GM18517 (cell line): ENCODE measurements around the gene PICALM.

ENCODE experiments used
- ATAC-seq: cut with Tn5 transposase; IDR thresholded peaks from one replicate; pipeline ENCODE4 v1.9.1; 2021; ENCODE audit warnings: mild to moderate bottlenecking, moderate library complexity; ENCODE audit not compliant: unreplicated experiment

Gene PICALM

DNA sequence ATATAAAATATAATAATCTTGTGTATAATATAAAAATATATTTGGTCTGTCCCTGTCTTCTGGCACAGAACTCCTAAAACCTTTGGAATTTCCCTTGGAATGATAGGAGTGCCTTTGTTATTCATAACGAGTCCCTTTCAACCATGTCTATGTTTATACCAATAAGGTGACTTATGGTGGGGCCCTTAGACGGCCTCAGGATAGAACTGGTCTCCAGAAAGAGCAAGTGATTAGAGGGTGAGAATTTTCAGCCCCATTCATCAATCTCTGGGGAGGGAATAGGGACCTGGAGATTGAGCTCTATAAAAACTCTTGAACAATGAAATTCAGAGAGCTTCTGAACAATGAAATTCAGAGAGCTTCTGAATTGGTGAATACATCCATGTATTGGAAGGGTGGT lies 18.4 kb upstream of the PICALM start:
- ATAC-seq = no peak

DNA sequence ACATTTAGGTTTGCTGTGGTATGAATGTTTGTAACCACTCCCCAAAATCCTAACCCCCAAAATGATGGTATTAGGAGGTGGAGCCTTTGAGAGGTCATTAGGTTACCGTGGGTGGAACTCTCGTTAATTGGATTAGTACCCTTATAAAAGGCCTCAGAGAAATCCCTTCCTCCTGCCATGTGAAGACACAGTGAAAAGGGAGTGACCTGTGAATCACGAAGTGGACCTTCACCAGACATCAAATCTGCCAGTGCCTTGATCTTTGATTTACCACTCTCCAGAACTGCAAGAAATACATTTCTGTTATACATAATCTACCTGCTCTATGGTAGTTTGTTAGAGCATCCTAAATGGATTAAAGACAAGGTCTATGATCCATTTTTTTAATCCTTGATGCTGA lies 12.6 kb upstream of the PICALM start:
- no peak for ATAC-seq

DNA sequence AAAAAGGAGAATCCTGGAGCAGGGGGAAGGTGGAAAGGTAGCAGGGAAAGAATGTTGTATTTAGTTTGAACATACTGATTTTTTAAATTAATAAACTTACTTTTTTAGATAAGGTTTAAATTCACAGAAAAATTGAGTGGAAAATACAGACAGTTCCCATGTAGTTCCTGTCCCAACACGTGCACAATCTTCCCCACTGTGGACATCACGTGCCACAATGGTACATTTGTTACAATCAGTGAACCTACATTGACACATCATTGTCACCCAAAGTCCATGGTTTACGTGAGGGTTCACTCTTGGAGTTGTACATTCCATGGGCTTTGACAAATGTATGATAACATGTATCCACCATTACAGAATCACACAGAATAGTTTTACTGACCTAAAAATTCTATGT lies 10.5 kb upstream of the PICALM start:
- no peak for ATAC-seq

DNA sequence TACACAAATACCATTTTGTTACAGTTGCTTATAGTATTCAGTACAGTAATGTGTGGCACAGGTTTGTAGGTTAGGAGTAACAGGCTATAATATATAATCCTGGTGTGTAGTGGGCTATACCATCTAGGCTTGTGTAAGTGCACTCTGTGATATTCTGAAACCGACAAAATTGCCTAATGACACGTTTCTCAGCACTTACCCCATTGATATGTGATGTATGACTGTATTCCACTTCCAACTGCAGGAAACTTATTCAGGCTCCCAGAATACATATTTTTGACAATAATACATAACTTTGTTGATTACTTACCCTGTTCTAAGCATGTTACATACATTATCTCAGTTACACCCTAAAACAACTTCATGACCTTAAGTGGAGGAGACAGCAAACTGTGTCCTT lies 5.1 kb upstream of the PICALM start:
- ATAC-seq = no peak

DNA sequence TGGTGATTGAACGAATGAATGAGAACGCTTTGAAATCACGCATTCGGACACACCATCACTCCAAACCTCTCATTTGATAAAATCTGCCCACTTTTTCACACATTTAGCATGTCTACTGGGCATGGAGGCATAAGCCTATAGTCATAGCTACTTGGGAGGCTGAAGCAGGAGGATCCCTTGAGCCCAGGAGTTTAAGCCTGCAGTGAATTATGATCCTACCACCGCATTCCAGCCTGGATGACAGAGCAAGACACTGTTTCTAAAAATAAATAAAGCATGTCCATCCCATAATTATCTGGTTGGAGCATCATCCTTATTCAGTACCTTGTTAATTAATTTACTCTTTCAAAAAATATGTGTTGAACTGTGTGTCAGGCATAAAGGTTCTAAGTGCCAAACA lies 3.3 kb upstream of the PICALM start:
- no peak for ATAC-seq

DNA sequence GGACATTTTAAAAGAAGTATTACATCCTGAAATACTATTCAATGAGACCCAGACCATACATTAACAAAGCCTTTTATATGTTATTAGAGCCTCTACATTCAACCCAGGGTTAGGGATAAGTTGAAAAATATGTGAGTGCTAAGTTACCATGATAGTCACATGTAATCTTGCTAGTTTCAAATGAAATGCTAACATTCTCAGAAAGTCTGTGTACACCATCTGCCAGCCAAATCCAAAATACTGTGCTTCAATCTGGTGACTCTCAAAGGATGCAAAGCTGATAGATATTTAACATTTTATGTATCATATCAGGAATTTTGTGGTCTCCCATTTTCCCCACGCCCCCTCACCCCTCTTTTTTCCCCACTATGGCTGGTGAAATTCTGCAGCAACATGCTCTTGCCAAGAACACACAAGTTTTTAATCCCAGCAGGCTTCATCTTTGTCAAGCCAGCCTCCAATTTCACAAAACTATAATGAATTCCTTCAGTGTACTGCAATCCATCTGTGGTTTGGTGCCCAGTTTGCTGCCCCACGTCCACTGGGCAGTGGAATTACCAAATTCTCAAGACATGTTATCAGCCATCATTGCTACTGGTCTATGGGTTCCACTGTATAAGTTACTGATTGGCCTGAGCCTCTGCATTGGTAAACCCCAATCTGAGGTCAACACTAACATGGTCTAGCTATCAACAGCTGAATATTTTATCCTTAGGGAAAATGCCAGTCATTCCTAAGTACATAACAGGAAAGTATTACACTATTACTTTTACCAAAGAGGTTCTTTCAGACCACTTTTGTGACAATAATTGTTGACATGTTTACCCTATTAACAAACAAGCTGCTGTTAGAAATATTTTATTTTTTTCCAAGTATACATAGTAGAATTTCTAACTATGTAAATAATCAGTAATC lies 1.5 kb upstream of the PICALM start:
- ATAC-seq = no peak

DNA sequence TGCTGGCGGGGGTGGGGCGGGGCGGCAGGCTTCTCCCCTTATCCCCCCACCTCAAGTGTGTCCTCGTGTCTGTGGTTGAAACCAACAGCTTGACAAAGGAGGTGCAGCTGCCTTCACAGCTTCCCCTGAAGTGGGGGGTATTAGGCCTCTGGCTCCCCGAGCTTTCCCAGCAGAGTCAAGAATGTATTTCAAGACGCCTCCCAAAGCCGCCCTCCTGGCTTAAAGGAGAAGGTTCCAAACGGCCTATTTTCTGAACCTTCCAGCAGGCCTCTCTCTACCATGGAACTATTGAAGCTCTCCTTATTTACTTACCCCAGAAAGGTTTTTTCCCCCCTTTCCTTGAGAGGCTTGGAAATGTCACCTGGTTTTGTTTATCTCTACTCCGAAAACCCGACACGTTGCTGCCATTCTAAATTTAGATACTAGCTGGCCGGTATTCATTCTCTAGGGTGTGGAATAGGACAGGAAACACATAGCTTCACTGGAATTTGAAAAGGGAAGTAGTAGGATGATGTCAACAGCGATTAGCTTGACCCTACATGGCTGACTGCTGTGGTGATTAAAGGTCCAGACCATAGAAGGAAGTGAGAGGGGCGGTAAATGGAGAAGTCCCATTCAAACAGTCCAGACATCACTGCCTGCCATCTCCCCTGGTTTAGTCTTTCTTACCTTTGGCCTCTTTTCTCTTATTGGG lies 671 bp upstream of the PICALM start:
- ATAC-seq = peak; percentile 61

DNA sequence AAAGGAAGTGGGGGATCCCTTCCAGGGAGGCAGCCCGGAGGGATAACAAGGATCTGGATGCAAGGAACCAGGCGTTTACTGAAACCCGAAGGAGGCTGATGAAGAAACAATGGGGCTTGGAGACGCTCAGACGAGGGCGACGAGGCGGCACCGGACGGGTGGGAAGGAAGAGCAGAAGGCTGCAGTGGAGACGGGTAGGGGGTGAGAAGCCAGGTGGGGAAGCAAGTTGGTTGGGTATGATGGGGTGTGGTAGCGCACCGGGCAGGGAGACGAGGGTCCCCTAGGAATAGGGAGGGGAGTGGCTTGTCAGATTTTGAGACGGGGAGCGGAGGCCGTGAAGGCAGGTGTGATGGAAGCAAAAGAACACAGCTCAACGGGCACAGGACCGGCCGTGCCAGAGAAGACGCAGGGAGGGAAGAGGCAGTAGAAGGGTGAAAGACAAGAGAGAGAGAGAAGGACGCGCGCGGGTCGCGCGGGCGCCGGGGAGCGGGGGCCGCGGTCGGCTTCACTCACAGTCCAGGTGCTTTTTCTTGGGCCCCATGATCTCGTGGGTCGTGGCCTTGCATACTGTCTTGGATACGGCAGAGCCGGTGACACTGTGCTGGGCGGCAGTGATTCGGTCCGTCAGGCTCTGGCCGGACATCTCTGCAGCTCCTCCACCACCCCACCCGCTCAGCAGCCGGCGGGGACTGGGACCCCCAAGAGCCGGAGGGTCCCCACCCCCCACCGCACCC lies 579 bp downstream of the PICALM start:
- ATAC-seq = peak; percentile 8

DNA sequence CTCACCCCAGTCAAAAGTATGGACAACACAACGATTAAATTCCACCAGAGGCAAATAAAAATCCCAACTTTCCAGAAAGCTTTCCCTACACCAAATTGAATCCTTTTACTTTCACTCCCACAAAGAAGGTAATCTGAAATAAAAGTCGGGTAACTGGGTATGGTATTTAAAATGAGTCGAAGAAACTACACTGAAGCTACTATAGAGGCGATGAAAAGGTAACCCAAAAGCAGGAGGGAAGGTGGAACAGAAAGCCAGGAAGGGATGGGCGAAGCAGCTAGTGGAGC lies 1.1 kb downstream of the PICALM start:
- no peak for ATAC-seq

DNA sequence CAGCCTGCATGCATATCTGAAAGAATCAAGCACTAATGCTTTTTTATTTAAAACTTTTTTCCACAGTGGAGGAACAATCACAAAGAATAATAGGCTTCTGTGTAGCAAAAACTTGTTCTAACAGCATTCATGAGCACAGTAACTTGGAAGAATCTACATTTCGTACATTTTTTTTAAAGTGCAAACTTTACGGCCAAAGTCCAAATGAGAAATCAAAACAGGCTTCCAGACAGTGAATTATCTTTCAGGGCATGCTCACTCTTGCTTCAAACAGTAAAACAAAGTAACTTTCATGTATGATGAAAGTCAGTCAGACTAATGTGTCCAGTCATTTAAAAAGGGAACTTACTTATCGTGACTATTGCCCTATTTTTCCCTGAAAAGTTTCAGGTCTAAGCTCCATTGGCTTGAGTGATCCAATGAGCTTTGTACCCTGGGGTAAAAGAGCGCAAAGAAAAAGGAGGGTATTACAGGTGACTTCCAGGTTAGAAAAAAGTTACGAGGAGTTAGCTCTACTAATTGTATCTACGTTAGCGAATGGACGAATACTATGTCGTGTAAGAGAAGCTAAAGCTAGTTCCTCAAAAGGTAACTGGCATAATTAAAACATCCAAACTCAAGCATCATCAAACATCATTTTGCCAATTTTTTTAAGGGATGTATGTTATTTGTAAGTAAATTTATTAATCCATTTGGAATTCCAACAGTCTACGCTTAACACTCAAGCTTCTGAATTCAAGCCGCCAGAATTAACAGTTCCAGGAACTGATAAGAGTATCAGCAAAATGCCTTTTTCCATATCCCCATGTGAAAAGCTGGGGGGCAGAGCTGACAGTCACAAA lies 1.7 kb downstream of the PICALM start:
- no peak for ATAC-seq

DNA sequence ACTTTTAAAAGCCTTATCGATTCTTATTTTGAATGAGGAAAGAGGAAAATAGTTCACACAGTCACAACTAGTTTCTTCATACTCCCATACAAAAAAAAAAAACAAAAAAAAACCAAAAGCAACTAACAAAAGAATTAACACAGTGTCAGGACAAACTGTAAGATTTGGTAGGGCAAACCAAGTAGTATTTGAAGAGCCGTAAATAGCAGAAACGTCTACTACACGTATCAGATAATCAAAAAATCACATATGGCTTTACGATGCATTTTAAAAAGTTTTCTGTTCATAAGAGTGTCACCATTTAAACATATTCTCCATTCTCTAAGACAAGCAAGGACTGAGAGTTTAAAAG lies 2.3 kb downstream of the PICALM start:
- ATAC-seq = no peak

DNA sequence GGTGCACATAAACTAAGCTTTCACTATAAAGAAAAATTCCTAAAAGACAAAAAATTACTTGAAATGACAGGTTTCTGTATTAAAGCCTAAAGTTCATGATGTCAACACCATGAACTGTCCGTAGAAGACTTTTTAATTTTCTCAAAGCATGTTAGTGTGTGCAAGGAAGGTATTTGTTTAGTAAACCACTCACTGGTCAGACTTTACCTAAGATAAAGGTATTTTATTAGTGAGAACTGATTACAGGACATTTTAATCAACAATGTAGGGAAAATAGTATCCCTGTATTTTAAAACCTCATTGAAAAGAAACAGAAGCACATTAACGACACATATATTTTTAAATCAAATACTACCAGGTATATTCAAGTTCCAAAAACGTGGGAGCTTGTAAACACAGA lies 2.9 kb downstream of the PICALM start:
- no peak for ATAC-seq

DNA sequence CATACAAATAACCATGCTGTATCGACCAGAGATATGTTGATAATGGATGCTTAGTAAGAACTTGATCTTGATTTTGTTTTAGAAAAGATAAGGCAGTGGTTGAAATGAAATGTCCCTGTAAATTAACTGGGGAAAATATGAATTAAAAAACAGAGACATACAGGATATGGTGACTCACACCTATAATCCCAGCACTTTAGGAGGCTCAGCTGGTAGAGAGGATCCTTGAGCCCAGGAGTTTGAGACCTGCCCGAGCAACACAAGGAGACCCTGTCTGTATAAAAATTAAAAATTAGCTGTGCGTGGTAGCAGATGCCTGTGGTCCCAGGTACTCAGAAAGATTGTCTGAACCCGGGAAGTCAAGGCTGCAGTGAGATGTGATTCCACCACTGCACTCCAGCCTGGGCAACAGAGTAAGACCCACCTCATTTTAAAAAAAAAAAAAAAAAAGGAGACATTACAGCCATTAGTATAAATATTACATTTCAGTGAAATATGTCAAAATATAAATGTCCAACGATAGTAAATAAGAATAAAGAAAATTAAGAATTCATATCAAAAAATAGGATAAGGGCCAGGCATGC lies 4.6 kb downstream of the PICALM start:
- no peak for ATAC-seq

DNA sequence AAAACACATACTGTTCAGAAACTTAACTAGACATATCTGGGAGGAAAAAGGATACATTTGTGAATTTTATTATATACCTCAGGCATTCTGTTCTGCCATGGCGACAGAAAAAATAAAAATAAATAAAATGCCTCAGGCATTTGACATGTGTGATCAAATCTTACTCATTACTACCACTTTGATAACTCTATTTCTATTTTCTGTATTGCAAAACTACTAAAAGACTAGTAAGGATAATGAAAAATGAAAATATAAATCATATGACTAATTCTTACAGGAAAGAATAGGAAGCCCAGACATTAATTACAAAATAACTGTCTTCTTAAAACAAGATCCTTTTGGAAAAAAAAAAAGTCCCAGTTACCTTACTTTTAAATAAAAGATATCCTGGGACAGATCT lies 5.3 kb downstream of the PICALM start:
- no peak for ATAC-seq

DNA sequence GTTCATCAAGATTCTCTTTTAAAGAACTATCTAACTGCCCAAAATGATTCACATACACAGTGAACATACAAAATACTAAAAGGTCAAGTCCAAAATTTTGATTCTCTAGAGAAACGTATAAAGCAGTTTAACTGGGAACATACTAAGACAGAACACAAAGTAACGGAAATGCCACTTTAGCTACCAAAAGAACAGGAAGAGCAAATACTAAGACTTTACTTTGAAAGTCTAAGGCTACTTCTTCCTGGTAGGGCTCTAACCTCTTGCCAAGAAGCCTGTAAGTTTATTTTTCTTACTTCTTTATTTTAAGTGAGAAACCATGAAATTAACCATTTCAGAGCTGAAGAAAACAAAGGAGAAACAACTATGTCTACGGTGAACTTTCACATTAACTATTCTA lies 6.2 kb downstream of the PICALM start:
- no peak for ATAC-seq

DNA sequence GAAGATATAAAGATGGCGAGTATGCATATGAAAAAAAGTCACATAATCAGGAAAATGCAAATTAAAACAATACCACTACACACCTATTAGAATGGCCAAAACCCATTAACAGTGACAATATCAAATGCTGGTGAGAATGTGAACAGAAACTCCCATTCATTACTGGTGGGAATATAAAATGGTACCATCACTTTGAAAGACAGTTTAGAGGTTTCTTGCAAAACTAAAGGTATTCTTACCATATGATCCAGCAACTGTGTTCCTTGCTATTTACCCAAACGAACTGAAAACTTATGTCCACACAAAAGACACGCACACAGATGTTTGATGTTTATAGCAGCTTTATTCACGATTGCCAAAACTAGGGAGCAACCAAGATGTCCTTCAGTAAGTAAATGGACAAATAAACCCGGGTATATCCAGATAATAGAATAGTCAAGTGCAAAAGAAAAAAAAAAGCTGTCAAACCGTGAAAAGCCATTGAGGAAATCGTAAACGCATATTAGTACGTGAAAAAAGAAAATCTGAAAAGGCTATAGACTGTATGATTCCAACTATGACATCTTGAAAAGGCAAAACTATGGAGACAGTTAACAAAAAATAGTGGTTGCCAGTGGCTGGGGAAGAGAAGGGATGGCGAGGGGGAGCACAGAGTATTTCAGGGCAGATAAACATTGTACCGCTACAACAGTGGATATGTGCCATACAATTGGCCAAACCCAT lies 7.2 kb downstream of the PICALM start:
- ATAC-seq = no peak

DNA sequence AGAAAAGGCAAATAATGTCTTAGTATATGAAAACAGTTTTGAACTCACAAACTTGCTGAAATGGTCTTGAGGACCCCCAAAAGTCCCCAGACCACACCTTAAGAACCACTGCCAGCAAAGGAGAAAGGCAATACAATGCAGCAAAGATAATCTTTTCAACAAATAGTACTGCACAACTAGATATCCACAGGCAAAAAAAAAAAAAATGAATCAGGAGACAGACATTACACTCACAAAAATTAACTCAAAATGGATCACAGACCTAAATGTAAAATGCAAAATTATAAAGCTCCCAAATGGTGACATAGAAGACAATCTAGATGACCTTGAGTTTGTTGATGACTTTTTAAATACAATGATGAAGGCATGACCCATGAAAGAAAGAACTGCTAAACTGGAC lies 8.3 kb downstream of the PICALM start:
- ATAC-seq = no peak

DNA sequence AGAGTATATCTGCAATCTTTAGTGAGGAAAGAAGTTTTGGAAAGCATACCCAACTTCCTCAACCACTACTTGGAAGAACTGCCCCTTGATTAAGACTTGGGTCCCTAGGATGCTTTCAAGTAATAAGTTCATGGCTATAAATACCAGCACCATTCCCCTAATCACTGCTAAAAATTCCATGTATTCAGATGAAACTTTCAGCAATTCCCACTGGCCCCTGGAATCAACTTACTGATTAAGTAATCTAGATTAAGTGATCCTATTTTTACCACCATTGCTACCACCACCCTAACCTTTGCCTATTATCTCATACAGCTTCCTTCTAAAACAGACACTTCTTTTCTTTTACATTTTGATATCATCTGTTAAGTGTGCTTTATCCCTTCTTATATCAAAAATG lies 10.5 kb downstream of the PICALM start:
- ATAC-seq = no peak

DNA sequence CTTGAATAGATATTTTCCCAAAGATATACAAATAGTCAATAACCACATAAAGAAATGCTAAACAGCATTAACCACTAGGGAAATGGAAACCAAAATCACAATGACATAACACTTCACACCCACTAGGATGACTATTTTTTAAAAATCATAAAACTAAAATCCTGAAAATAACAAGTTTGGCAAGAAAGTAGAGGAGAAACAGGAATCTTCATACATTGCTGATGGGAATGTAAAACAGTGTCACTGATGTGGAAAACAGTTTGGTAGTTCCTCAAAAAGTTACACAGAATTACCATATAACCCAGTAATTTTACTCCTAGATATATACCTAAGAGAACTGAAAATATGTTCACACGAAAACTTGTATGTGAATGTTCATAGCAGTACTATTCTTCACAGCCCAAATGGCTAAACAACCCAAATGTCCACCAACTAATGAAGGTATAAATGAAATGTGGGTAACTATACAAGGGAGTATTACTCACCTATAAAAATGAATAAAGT lies 12.5 kb downstream of the PICALM start:
- no peak for ATAC-seq
